A549 (cell line): ENCODE data around the gene RNASE8. TPM values are rescaled to one million over a fixed set of nuclear protein-coding genes. Genes with fewer than 3 reads are reported as not detected.
A peak's percentile ranks its signal among the peaks of the same experiment; 100 is the strongest.

ENCODE experiments used
- ATAC-seq, 2 experiments: fragments of 200-7000 bp in 1 of 2; fragments of >200 bp in 1 of 2; cut with Nextera tagmentation in 1 of 2; cut with Tn5 transposase in 1 of 2; 3 replicates each; pipeline versions ENCODE4 v1.8.0 to v1.9.1; 2018 to 2020; ENCODE audit warnings: mild to moderate bottlenecking in 1 of 2, moderate library complexity in 1 of 2
- CTCF ChIA-PET: fragments of 300-600 bp; sonication (Branson Sonifier 250); formaldehyde crosslinking; extraction: SDS; loops from one replicate; lab custom pipeline; 2021; ENCODE audit warnings: antibody characterized with exemption, inconsistent platforms; lab: Yijun Ruan, JAX
- POLR2A ChIA-PET: fragments of 350-600 bp; formaldehyde crosslinking; extraction: SDS; loops from one replicate; lab custom pipeline; 2021; ENCODE audit warnings: antibody characterized with exemption, inconsistent platforms; lab: Yijun Ruan, JAX
- DNase-seq, 2 experiments: peaks; one replicate each; pipeline versions ENCODE4 v3.0.0 to v3.0.0-alpha.2; 2011 to 2016; ENCODE audit warnings: low read depth in 1 of 2, low spot score in 1 of 2
- FAIRE-seq: peaks from 2 replicates; lab custom pipeline; 2011; peaks lifted over from hg19 to GRCh38; lab: Jason Lieb, UNC
- H3K27ac ChIP-seq, 2 experiments: fragments of >200 bp; sonication (Bioruptor Twin); formaldehyde crosslinking; 3 replicates each; pipeline ENCODE4 v1.5.1; 2016 to 2017
- H3K4me1 ChIP-seq: fragments of >200 bp; sonication (Bioruptor Twin); formaldehyde crosslinking; 3 replicates; pipeline ENCODE4 v1.6.1; 2016
- H3K4me2 ChIP-seq: fragments of >200 bp; sonication (Bioruptor Twin); formaldehyde crosslinking; 3 replicates; pipeline ENCODE4 v1.6.1; 2016
- H3K4me3 ChIP-seq: fragments of >200 bp; sonication (Bioruptor Twin); formaldehyde crosslinking; 3 replicates; pipeline ENCODE4 v1.5.1; 2016
- H3K9me3 ChIP-seq: fragments of >200 bp; sonication (Bioruptor Twin); formaldehyde crosslinking; 3 replicates; pipeline ENCODE4 v1.6.1; 2016
- ATOH8 ChIP-seq: fragments of 250-450 bp; sonication (Bioruptor Pico); IDR thresholded peaks from 2 replicates; pipeline ENCODE4 v1.5.0; 2020; ENCODE audit warnings: low read depth, mild to moderate bottlenecking, moderate library complexity
- BHLHE40 ChIP-seq: IDR thresholded peaks from 2 replicates; pipeline ENCODE4 v1.6.1; 2012; ENCODE audit warnings: low read depth, low read length, inconsistent platforms
- CTCF ChIP-seq: fragments of >200 bp; sonication (Bioruptor Twin); formaldehyde crosslinking; IDR thresholded peaks from 3 replicates; pipeline ENCODE4 v1.5.1; 2016
- EHF ChIP-seq: fragments of 250-450 bp; sonication (Bioruptor Pico); IDR thresholded peaks from 2 replicates; pipeline ENCODE4 v1.5.0; 2020; ENCODE audit warnings: mild to moderate bottlenecking
- ESRRA ChIP-seq: fragments of 150-350 bp; IDR thresholded peaks from 2 replicates; pipeline ENCODE4 v1.6.1; 2014; ENCODE audit warnings: mild to moderate bottlenecking, low read length, borderline replicate concordance
- FOSB ChIP-seq: fragments of 250-450 bp; sonication (Bioruptor Pico); IDR thresholded peaks from 2 replicates; pipeline ENCODE4 v1.5.0; 2020; ENCODE audit warnings: mild to moderate bottlenecking, moderate library complexity
- GATA3 ChIP-seq: IDR thresholded peaks from 2 replicates; pipeline ENCODE4 v1.6.1; 2012; ENCODE audit warnings: borderline replicate concordance
- HDAC2 ChIP-seq: fragments of 200-600 bp; sonication (generic); IDR thresholded peaks from 2 replicates; pipeline ENCODE4 v1.6.1; 2016
- HOXA7 ChIP-seq: fragments of 250-450 bp; sonication (Bioruptor Pico); IDR thresholded peaks from 2 replicates; pipeline ENCODE4 v1.5.0; 2020; ENCODE audit warnings: mild to moderate bottlenecking, moderate library complexity
- HOXB13 ChIP-seq: fragments of 250-450 bp; sonication (Bioruptor Pico); IDR thresholded peaks from 2 replicates; pipeline ENCODE4 v1.5.0; 2020; ENCODE audit warnings: low read depth, mild to moderate bottlenecking, moderate library complexity
- HOXB5 ChIP-seq: fragments of 250-450 bp; sonication (Bioruptor Pico); IDR thresholded peaks from 2 replicates; pipeline ENCODE4 v1.5.0; 2020; ENCODE audit warnings: mild to moderate bottlenecking, moderate library complexity
- JUN ChIP-seq, 2 experiments: fragments of >200 bp; sonication (Bioruptor Twin); formaldehyde crosslinking; IDR thresholded peaks; 2 replicates in 1 of 2; 3 replicates in 1 of 2; pipeline ENCODE4 v1.6.1; 2016 to 2017
- KDM1A ChIP-seq: fragments of 200-600 bp; sonication (generic); IDR thresholded peaks from 2 replicates; pipeline ENCODE4 v1.6.1; 2016; ENCODE audit warnings: low read depth, mild to moderate bottlenecking
- KDM5A ChIP-seq: fragments of 200-600 bp; sonication (generic); IDR thresholded peaks from 2 replicates; pipeline ENCODE4 v1.6.1; 2016; ENCODE audit warnings: antibody characterized with exemption, mild to moderate bottlenecking
- NR3C1 ChIP-seq: fragments of >200 bp; sonication (Bioruptor Twin); formaldehyde crosslinking; IDR thresholded peaks from 3 replicates; pipeline ENCODE4 v1.6.1; 2017
- PHF8 ChIP-seq: fragments of 200-600 bp; sonication (generic); IDR thresholded peaks from 2 replicates; pipeline ENCODE4 v1.6.1; 2016; ENCODE audit warnings: low read depth, mild to moderate bottlenecking, antibody characterized with exemption, moderate library complexity, borderline replicate concordance
- POLR2AphosphoS2 ChIP-seq: conservative IDR thresholded peaks from 2 replicates; pipeline ENCODE4 v1.6.1; 2012; ENCODE audit warnings: low read length, improper control_type of control experiment, inconsistent platforms
- RCOR1 ChIP-seq: fragments of 150-350 bp; IDR thresholded peaks from 2 replicates; pipeline ENCODE4 v1.6.1; 2014; ENCODE audit warnings: antibody characterized with exemption, low read length, low read depth
- ZC3H11A ChIP-seq: fragments of 450-650 bp; IDR thresholded peaks from 2 replicates; pipeline ENCODE4 v1.6.1; 2014; ENCODE audit warnings: antibody characterized with exemption, mild to moderate bottlenecking
- ZSCAN20 ChIP-seq: fragments of 250-450 bp; sonication (Bioruptor Pico); IDR thresholded peaks from 2 replicates; pipeline ENCODE4 v1.8.0; 2022; ENCODE audit warnings: mild to moderate bottlenecking, moderate library complexity
- WGBS: methylation state at CpG from one replicate; pipeline ENCODE4 v1.1.6; 2017; ENCODE audit errors: missing lambda C conversion rate; 5-methylcytosine and 5-hydroxymethylcytosine counted together
- polyA plus RNA-seq, 4 experiments: library from polyadenylated mRNA; depleted of rRNA in 3 of 4; stranded (reverse); fragments of >200 nt; fragmentation: RNase III in 1 of 4; extraction: RNeasy Plus Mini Kit Qiagen cat#74134 plus additional on column Dnase treatment in 1 of 4; gene quantifications; 2 replicates in 3 of 4; 3 replicates in 1 of 4; pipeline ENCODE4 v1.2.3, GENCODE V29; 2011 to 2017
- TF ChIP-seq, protein P1 (sequence below): fragments of 250-450 bp; sonication (Bioruptor Pico); IDR thresholded peaks from 2 replicates; pipeline ENCODE4 v1.5.0; 2021; ENCODE audit warnings: mild to moderate bottlenecking, moderate library complexity, borderline replicate concordance
- TF ChIP-seq, protein P2 (sequence below): IDR thresholded peaks from 2 replicates; pipeline ENCODE4 v1.6.1; 2012
- TF ChIP-seq, protein P3 (sequence below): fragments of >200 bp; sonication (Bioruptor Twin); formaldehyde crosslinking; IDR thresholded peaks from 2 replicates; pipeline ENCODE4 v1.6.1; 2016
- TF ChIP-seq, protein P4 (sequence below): fragments of 200-600 bp; sonication (generic); IDR thresholded peaks from 2 replicates; pipeline ENCODE4 v1.6.1; 2016; ENCODE audit warnings: antibody characterized with exemption, mild to moderate bottlenecking, moderate library complexity

The RNASE8 gene
- polyA plus RNA-seq, 2 of the 4 experiments (the other 2 are of a cell fraction), result not detected

DNA sequence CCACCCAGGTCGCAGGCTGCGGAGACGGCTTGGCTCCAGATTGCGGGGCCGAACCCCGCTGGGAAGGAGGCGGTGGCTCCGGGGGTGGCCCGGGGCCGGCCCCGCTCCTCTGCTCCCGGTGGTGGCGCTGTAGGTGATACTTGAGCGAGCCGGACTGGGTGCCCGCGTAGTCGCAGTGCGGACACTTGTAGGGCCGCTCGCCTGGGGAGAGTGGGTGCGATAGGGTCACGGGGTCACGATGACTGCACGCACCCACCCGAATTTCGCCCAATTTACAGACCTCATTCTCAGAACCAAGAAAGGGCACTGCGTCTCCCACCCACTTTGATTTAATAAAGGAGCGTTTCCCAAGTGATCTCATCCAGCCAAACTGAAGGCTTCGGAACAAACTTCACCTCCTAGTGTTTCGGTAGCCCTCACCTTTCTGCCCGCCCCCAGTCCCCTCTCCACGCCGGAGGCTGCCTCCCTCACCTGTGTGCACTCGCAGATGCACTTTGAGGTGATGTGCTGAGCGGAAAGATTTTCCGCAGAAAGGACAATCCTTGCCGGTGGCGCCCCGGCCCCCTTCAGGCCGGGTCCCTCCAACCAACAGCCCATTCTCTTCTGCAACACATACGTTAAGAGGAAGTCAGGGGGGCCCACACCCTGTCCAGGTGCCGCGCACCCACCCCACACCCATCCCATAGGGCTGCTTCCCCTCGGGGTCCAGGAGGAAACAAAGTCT lies 33.5 kb downstream of the RNASE8 start:
- WGBS, result 94% methylated on average over 42 of the region's 45 CpGs
- Histone ChIP-seq H3K4me1 (peaks cover 28% of the 10 kb centered on the region), H3K9me3 (no peaks in the 10 kb centered on the region), H3K4me3 (no peak overlapping the region), H3K27ac (no peak overlapping the region), H3K4me2 (no peak overlapping the region)
- DNase-seq (no peak), ATAC-seq (no peak), FAIRE-seq (no peak)
- TF ChIP-seq GATA3, result no peak
- no peak for TF ChIP-seq HOXB5 (CRISPR knock-in tag)
- TF ChIP-seq, protein P1, sequence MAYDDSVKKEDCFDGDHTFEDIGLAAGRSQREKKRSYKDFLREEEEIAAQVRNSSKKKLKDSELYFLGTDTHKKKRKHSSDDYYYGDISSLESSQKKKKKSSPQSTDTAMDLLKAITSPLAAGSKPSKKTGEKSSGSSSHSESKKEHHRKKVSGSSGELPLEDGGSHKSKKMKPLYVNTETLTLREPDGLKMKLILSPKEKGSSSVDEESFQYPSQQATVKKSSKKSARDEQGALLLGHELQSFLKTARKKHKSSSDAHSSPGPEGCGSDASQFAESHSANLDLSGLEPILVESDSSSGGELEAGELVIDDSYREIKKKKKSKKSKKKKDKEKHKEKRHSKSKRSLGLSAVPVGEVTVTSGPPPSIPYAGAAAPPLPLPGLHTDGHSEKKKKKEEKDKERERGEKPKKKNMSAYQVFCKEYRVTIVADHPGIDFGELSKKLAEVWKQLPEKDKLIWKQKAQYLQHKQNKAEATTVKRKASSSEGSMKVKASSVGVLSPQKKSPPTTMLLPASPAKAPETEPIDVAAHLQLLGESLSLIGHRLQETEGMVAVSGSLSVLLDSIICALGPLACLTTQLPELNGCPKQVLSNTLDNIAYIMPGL (CRISPR knock-in tag), result no peak
- TF ChIP-seq, protein P2, sequence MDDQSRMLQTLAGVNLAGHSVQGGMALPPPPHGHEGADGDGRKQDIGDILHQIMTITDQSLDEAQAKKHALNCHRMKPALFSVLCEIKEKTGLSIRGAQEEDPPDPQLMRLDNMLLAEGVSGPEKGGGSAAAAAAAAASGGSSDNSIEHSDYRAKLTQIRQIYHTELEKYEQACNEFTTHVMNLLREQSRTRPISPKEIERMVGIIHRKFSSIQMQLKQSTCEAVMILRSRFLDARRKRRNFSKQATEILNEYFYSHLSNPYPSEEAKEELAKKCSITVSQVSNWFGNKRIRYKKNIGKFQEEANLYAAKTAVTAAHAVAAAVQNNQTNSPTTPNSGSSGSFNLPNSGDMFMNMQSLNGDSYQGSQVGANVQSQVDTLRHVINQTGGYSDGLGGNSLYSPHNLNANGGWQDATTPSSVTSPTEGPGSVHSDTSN, result no peak
- no peak for TF ChIP-seq RCOR1
- no peak for TF ChIP-seq EHF (CRISPR knock-in tag)
- TF ChIP-seq ZSCAN20 (CRISPR knock-in tag), result no peak
- TF ChIP-seq, protein P3, sequence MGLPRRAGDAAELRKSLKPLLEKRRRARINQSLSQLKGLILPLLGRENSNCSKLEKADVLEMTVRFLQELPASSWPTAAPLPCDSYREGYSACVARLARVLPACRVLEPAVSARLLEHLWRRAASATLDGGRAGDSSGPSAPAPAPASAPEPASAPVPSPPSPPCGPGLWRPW, result no peak
- no peak for TF ChIP-seq BHLHE40
- TF ChIP-seq FOSB (CRISPR knock-in tag), result no peak
- no peak for TF ChIP-seq ZC3H11A
- TF ChIP-seq HOXA7 (CRISPR knock-in tag), result no peak
- ChIA-PET CTCF (interaction anchor here (0.6 to 13.7 kb wide), 28 partner anchors 14 to 254 kb away, joined by 3 to 369 read pairs (median 10); partner anchors contain the start of genes ARHGEF40, RNASE13, RNASE7 and RNASE8), POLR2A (interaction anchor here (1.8 to 3.8 kb wide), 4 partner anchors 13 to 23 kb away, joined by 6 to 19 read pairs (median 8); partner anchors contain the start of gene ARHGEF40)

DNA sequence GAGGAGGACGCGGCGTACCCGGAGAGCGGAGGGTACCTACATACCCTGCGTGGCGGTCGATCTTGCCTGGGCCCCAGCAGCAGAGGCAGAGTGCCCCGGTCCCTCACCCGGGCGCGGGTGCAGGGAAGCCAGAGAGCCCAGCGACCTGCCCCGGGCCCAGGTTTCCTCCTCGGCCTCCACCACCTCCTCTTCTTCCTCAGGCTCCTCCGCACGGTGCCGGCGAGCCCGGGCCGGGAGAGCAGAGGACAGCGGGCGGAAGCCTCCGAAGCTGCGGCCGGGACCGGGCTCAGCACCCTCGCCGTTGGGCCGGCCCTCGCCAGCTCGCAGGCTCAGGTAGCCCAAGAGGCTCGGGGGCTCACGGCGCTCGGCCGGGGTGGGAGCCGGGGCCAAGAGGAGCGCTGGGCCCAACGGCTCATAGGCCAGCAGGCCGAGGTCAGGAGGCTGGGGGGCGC lies 34.2 kb downstream of the RNASE8 start:
- FAIRE-seq (no peak), ATAC-seq (peak in 1 of 2 experiments; percentile 2; a peak in 2 of 6 replicates), DNase-seq (no peak)
- 92% methylated on average over 35 of the region's 42 CpGs for WGBS
- CTCF ChIA-PET, result interaction anchor here (0.6 to 13.7 kb wide), 43 partner anchors 14 to 431 kb away, joined by 3 to 369 read pairs (median 6); partner anchors contain the start of genes ARHGEF40, RNASE13, RNASE7 and RNASE8
- H3K4me2 ChIP-seq, result no peak overlapping the region
- peak overlapping the region in 1 of 2 experiments; percentile 49; a peak in 3 of 6 replicates for H3K27ac ChIP-seq
- POLR2A ChIA-PET, result interaction anchor here (0.8 to 2.6 kb wide), 3 partner anchors 12 to 77 kb away, joined by 3 to 19 read pairs (median 3); no protein-coding TSS in a partner anchor
- TF ChIP-seq HOXA7 (CRISPR knock-in tag), result no peak
- no peak for TF ChIP-seq PHF8
- no peak for TF ChIP-seq EHF (CRISPR knock-in tag)
- TF ChIP-seq, protein P4, sequence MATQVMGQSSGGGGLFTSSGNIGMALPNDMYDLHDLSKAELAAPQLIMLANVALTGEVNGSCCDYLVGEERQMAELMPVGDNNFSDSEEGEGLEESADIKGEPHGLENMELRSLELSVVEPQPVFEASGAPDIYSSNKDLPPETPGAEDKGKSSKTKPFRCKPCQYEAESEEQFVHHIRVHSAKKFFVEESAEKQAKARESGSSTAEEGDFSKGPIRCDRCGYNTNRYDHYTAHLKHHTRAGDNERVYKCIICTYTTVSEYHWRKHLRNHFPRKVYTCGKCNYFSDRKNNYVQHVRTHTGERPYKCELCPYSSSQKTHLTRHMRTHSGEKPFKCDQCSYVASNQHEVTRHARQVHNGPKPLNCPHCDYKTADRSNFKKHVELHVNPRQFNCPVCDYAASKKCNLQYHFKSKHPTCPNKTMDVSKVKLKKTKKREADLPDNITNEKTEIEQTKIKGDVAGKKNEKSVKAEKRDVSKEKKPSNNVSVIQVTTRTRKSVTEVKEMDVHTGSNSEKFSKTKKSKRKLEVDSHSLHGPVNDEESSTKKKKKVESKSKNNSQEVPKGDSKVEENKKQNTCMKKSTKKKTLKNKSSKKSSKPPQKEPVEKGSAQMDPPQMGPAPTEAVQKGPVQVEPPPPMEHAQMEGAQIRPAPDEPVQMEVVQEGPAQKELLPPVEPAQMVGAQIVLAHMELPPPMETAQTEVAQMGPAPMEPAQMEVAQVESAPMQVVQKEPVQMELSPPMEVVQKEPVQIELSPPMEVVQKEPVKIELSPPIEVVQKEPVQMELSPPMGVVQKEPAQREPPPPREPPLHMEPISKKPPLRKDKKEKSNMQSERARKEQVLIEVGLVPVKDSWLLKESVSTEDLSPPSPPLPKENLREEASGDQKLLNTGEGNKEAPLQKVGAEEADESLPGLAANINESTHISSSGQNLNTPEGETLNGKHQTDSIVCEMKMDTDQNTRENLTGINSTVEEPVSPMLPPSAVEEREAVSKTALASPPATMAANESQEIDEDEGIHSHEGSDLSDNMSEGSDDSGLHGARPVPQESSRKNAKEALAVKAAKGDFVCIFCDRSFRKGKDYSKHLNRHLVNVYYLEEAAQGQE, result no peak
- TF ChIP-seq POLR2AphosphoS2, result no peak
- no peak for TF ChIP-seq KDM5A
- no peak for TF ChIP-seq JUN (IDR thresholded peaks at IDR 0.05)
- no peak for TF ChIP-seq CTCF
- TF ChIP-seq HDAC2, result no peak
- no peak for TF ChIP-seq KDM1A
- TF ChIP-seq ESRRA, result no peak
- TF ChIP-seq HOXB13, result no peak
- TF ChIP-seq ATOH8, result no peak
- no peak for TF ChIP-seq NR3C1
- H3K4me3 ChIP-seq, result no peak overlapping the region
- H3K9me3 ChIP-seq, result no peaks in the 10 kb centered on the region
- peaks cover 35% of the 10 kb centered on the region for H3K4me1 ChIP-seq
